Measurements from ENCODE around the gene ZNF416.

Gene ZNF416

GRCh38 chr19:57578487-57579205 is at the start of gene ZNF416:
Gene ZNF416, minus strand, starts transcription at chr19:57578911. Its CDS starts 207 bp downstream, at chr19:57578704.
- peak; percentile 98 for DNase-seq

GRCh38 chr19:57623091-57623490 is 44.4 kb upstream of the ZNF416 start:
- no peak for DNase-seq

- peak; percentile 13 for DNase-seq
These were observed 42.1 kb upstream of the ZNF416 start for GRCh38 chr19:57620673-57621348.

- no peak for DNase-seq
These were observed 36.6 kb upstream of the ZNF416 start for GRCh38 chr19:57615346-57615745.

GRCh38 chr19:57613941-57614743 is 35.4 kb upstream of the ZNF416 start, which contains the start of gene ZNF134:
Gene ZNF134, plus strand, starts transcription at chr19:57614242. Its CDS starts 5,227 bp downstream, at chr19:57619469.
- DNase-seq, result peak; percentile 86

- no peak for DNase-seq
These were observed 32.4 kb upstream of the ZNF416 start for GRCh38 chr19:57611113-57611512.

GRCh38 chr19:57606931-57607330 is 28.2 kb upstream of the ZNF416 start:
- DNase-seq, result no peak

GRCh38 chr19:57599761-57600383 is 21.2 kb upstream of the ZNF416 start, which contains the start of gene ZNF530:
Gene ZNF530, plus strand, starts transcription at chr19:57599885. Its CDS starts 4,461 bp downstream, at chr19:57604346.
- peak; percentile 93 for DNase-seq

GRCh38 chr19:57599377-57599760 is 20.7 kb upstream of the ZNF416 start:
- no peak for DNase-seq

- DNase-seq, result peak; percentile 32
These were observed 8.8 kb upstream of the ZNF416 start for GRCh38 chr19:57587529-57587928.

GRCh38 chr19:57583521-57584416 is 5.1 kb upstream of the ZNF416 start, which contains the start of gene ZIK1:
Gene ZIK1, plus strand, starts transcription at chr19:57584145. Its CDS starts 212 bp downstream, at chr19:57584357.
- DNase-seq, result peak; percentile 95

GRCh38 chr19:57583104-57583520 is 4.4 kb upstream of the ZNF416 start:
- no peak for DNase-seq

GRCh38 chr19:57576661-57577060 is 2.0 kb downstream of the ZNF416 start:
- no peak for DNase-seq

GRCh38 chr19:57572415-57572947 is 6.2 kb downstream of the ZNF416 start:
- no peak for DNase-seq

GRCh38 chr19:57570707-57571106 is 8.0 kb downstream of the ZNF416 start:
- DNase-seq, result no peak

- peak; percentile 40 for DNase-seq
These were observed 12.1 kb downstream of the ZNF416 start for GRCh38 chr19:57566396-57567265.

- no peak for DNase-seq
These were observed 15.2 kb downstream of the ZNF416 start for GRCh38 chr19:57563547-57563946.

- DNase-seq, result peak; percentile 52
These were observed 18.6 kb downstream of the ZNF416 start for GRCh38 chr19:57560049-57560491.

- peak; percentile 81 for DNase-seq
These were observed 19.2 kb downstream of the ZNF416 start, which contains the start of gene ZNF550 for GRCh38 chr19:57559404-57560025. Gene ZNF550, minus strand, starts transcription at chr19:57559863. Its CDS starts 181 bp downstream, at chr19:57559682.

- no peak for DNase-seq
These were observed 19.7 kb downstream of the ZNF416 start for GRCh38 chr19:57559008-57559403.
